Measurements from ENCODE around the gene STK26. TPM values are rescaled to one million over a fixed set of nuclear protein-coding genes. Genes with fewer than 3 reads are reported as not detected.

Gene STK26
- total RNA-seq, 6 experiments from 2014 or later: 1.2 to 16.8 (median 14.5) TPM

GRCh38 chrX:132023896-132024386 is 839 bp downstream of the STK26 start:
- H3K27me3 Mint-ChIP-seq (ENCODE audit: insufficient read depth): peaks cover 1% of the 10 kb centered on the region; the same call in 1 of the 2 replicates
- no peak for DNase-seq
- no peaks in the 10 kb centered on the region for H3K9me3 Mint-ChIP-seq
- peak overlapping the region; percentile 87 for H3K4me3 Mint-ChIP-seq
- no peaks in the 10 kb centered on the region for H3K36me3 Mint-ChIP-seq (ENCODE audit: low read depth)
- TF ChIP-seq CTCF (IDR thresholded peaks at IDR 0.05): no peak
- no peak overlapping the region; the same call in 1 of the 2 replicates for H3K27ac Mint-ChIP-seq
- peaks cover 5% of the 10 kb centered on the region; the same call in 1 of the 2 replicates for H3K4me1 Mint-ChIP-seq (ENCODE audit: low read depth)

DNA sequence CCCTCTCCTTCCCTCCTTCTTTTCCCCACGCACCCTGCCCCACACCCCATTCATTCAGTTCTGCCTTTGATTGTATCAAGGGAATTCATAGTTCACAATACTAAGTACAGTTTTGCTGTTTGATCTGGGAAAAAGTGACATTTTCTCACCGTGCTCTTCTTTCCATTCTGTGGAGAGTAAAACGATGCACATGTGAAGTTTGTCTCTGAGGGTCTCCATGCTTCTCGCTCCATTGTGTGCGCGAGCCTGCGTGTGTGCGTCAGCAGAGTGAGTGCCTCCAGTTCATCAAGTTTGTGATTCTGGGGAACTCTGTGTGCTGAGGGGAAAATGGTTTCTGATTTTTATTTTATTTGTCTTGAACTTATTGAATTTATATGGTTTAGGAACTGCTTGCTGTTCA is 1.9 kb downstream of the STK26 start:
- DNase-seq: no peak
- TF ChIP-seq CTCF (IDR thresholded peaks at IDR 0.05): no peak

GRCh38 chrX:132030264-132030663 is 7.2 kb downstream of the STK26 start:
- DNase-seq: no peak
- H3K9me3 Mint-ChIP-seq: no peaks in the 10 kb centered on the region; the same call in 1 of the 2 replicates
- no peaks in the 10 kb centered on the region for H3K27me3 Mint-ChIP-seq (ENCODE audit: insufficient read depth)
- peaks cover 5% of the 10 kb centered on the region; the same call in 1 of the 2 replicates for H3K4me1 Mint-ChIP-seq (ENCODE audit: low read depth)
- H3K36me3 Mint-ChIP-seq (ENCODE audit: low read depth): no peaks in the 10 kb centered on the region
- no peak overlapping the region for H3K4me3 Mint-ChIP-seq
- no peak for TF ChIP-seq CTCF (IDR thresholded peaks at IDR 0.05)
- no peak overlapping the region for H3K27ac Mint-ChIP-seq

More for the DNA sequence above, 1.9 kb downstream of the STK26 start:
- H3K36me3 Mint-ChIP-seq (ENCODE audit: low read depth): no peaks in the 10 kb centered on the region
- H3K4me3 Mint-ChIP-seq: no peak overlapping the region; the same call in 1 of the 2 replicates
- H3K27ac Mint-ChIP-seq: no peak overlapping the region
- H3K9me3 Mint-ChIP-seq: no peaks in the 10 kb centered on the region
- peaks cover 1% of the 10 kb centered on the region; the same call in 1 of the 2 replicates for H3K27me3 Mint-ChIP-seq (ENCODE audit: insufficient read depth)
- H3K4me1 Mint-ChIP-seq (ENCODE audit: low read depth): peaks cover 5% of the 10 kb centered on the region; the same call in 1 of the 2 replicates

GRCh38 chrX:132031867-132032266 is 8.8 kb downstream of the STK26 start:
- H3K36me3 Mint-ChIP-seq (ENCODE audit: low read depth): no peaks in the 10 kb centered on the region
- no peak overlapping the region for H3K4me3 Mint-ChIP-seq
- H3K9me3 Mint-ChIP-seq: no peaks in the 10 kb centered on the region; the same call in 1 of the 2 replicates
- TF ChIP-seq CTCF (IDR thresholded peaks at IDR 0.05): no peak
- DNase-seq: no peak
- H3K27me3 Mint-ChIP-seq (ENCODE audit: insufficient read depth): no peaks in the 10 kb centered on the region
- no peak overlapping the region for H3K27ac Mint-ChIP-seq
- peaks cover 5% of the 10 kb centered on the region; the same call in 1 of the 2 replicates for H3K4me1 Mint-ChIP-seq (ENCODE audit: low read depth)

- no peak overlapping the region for H3K4me3 Mint-ChIP-seq
- TF ChIP-seq CTCF (IDR thresholded peaks at IDR 0.05): no peak
- no peaks in the 10 kb centered on the region for H3K36me3 Mint-ChIP-seq (ENCODE audit: low read depth)
- H3K27me3 Mint-ChIP-seq (ENCODE audit: insufficient read depth): no peaks in the 10 kb centered on the region
- no peak for DNase-seq
- H3K9me3 Mint-ChIP-seq: no peaks in the 10 kb centered on the region; the same call in 1 of the 2 replicates
- no peak overlapping the region for H3K27ac Mint-ChIP-seq
- H3K4me1 Mint-ChIP-seq (ENCODE audit: low read depth): peaks cover 4% of the 10 kb centered on the region; the same call in 1 of the 2 replicates
Measured at GRCh38 chrX:132033166-132033565, 10.1 kb downstream of the STK26 start.

Measured in HFFc6 (cell line).